ENCODE results near the gene ARHGAP26. TPM values are rescaled to one million over a fixed set of nuclear protein-coding genes. Genes with fewer than 3 reads are reported as not detected.

ARHGAP26 gene
- total RNA-seq, 1 experiment from 2014 or later, result 79.8 TPM

DNA sequence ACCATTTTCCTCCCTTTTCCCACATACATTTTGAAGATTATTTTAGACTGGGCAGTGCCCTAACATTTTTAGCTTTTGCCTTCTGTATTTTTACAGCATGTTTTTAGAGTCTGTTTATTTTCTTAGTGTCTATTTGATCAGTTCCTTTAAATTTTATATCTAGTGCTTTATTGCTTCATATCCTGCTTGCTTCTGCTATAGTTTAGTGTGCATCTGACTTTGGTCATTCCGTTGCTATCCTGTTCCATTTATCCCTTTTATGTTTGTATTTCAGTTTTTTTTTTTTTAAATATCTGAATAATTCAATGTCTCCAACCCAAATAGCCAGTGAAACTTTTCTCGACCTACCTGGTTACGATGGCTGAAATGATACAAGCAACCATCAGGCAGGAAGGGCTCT, 203.8 kb downstream of the ARHGAP26 start:
- no TSS peak for BruUV-seq (replicated peaks)
- Mint-ChIP-seq H3K27ac (ENCODE audit: unreplicated experiment) (no peak overlapping the region), H3K9me3 (ENCODE audit: unreplicated experiment) (no peaks in the 10 kb centered on the region), H3K36me3 (ENCODE audit: insufficient read depth, unreplicated experiment) (peaks cover 21% of the 10 kb centered on the region), H3K4me3 (ENCODE audit: unreplicated experiment) (no peak overlapping the region), H3K27me3 (ENCODE audit: insufficient read depth, unreplicated experiment) (no peaks in the 10 kb centered on the region), H3K4me1 (ENCODE audit: low read depth, unreplicated experiment) (no peaks in the 10 kb centered on the region)
- no peaks in the 10 kb centered on the region for H3K4me1 ChIP-seq
- TF ChIP-seq, protein P1, sequence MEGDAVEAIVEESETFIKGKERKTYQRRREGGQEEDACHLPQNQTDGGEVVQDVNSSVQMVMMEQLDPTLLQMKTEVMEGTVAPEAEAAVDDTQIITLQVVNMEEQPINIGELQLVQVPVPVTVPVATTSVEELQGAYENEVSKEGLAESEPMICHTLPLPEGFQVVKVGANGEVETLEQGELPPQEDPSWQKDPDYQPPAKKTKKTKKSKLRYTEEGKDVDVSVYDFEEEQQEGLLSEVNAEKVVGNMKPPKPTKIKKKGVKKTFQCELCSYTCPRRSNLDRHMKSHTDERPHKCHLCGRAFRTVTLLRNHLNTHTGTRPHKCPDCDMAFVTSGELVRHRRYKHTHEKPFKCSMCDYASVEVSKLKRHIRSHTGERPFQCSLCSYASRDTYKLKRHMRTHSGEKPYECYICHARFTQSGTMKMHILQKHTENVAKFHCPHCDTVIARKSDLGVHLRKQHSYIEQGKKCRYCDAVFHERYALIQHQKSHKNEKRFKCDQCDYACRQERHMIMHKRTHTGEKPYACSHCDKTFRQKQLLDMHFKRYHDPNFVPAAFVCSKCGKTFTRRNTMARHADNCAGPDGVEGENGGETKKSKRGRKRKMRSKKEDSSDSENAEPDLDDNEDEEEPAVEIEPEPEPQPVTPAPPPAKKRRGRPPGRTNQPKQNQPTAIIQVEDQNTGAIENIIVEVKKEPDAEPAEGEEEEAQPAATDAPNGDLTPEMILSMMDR (IDR thresholded peaks at IDR 0.05; ENCODE audit: insufficient read depth in 1 of 2, low read depth in 1 of 2, low read length in 1 of 2, severe bottlenecking in 1 of 2, unreplicated experiment in 1 of 2), result no peak
- H3K36me3 ChIP-seq (ENCODE audit: control insufficient read depth, insufficient read depth, low read length), result 0 out of 2 replicates have a peak, but pooled peaks cover 1% of the 10 kb centered on the region
- no peaks in the 10 kb centered on the region for H3K9me3 ChIP-seq
- no peak overlapping the region for H3K4me3 ChIP-seq (ENCODE audit: low read depth, low read length)
- H3K27me3 ChIP-seq (replicated peaks; ENCODE audit: control insufficient read depth, insufficient read depth, low read length), result no peaks in the 10 kb centered on the region
- ChIA-PET POLR2A (no interaction called here), CTCF (no interaction called here)
- DNase-seq, result no peak
- intact Hi-C loops (cut with micrococcal nuclease; ENCODE audit: unreplicated experiment), result no loop called here

DNA sequence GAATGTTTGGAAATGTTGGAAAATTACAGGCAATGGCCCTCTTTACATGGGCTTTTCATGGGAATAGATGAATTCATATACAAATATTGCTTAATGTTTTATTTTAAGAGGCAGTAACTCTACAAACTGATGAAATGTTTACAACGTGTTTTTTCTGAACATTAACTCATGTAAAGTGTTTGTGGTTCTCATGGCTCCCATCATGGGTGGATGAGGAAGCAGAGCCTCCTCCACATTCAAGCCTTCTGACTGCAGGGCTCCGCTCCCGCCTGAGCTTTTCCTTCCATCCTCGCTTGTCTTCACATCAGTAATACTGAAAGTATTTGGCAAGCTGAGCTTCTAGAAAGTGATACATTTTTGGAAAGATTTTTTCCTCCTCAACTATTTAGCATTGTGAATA, 204.2 kb downstream of the ARHGAP26 start:
- Mint-ChIP-seq H3K9me3 (ENCODE audit: unreplicated experiment) (no peaks in the 10 kb centered on the region), H3K4me3 (ENCODE audit: unreplicated experiment) (no peak overlapping the region), H3K27me3 (ENCODE audit: insufficient read depth, unreplicated experiment) (no peaks in the 10 kb centered on the region), H3K36me3 (ENCODE audit: insufficient read depth, unreplicated experiment) (peaks cover 21% of the 10 kb centered on the region), H3K4me1 (ENCODE audit: low read depth, unreplicated experiment) (no peaks in the 10 kb centered on the region), H3K27ac (ENCODE audit: unreplicated experiment) (peak overlapping the region; percentile 6)
- no TSS peak for BruUV-seq (replicated peaks)
- CTCF ChIA-PET, result no interaction called here
- Histone ChIP-seq H3K27me3 (replicated peaks; ENCODE audit: control insufficient read depth, insufficient read depth, low read length) (no peaks in the 10 kb centered on the region), H3K36me3 (ENCODE audit: control insufficient read depth, insufficient read depth, low read length) (0 out of 2 replicates have a peak, but pooled peaks cover 1% of the 10 kb centered on the region), H3K9me3 (no peaks in the 10 kb centered on the region), H3K4me3 (ENCODE audit: low read depth, low read length) (no peak overlapping the region), H3K4me1 (no peaks in the 10 kb centered on the region)
- intact Hi-C loops (cut with micrococcal nuclease; ENCODE audit: unreplicated experiment), result no loop called here
- DNase-seq, result no peak
- TF ChIP-seq, protein P1 (IDR thresholded peaks at IDR 0.05; ENCODE audit: insufficient read depth in 1 of 2, low read depth in 1 of 2, low read length in 1 of 2, severe bottlenecking in 1 of 2, unreplicated experiment in 1 of 2), result no peak
- POLR2A ChIA-PET, result no interaction called here

DNA sequence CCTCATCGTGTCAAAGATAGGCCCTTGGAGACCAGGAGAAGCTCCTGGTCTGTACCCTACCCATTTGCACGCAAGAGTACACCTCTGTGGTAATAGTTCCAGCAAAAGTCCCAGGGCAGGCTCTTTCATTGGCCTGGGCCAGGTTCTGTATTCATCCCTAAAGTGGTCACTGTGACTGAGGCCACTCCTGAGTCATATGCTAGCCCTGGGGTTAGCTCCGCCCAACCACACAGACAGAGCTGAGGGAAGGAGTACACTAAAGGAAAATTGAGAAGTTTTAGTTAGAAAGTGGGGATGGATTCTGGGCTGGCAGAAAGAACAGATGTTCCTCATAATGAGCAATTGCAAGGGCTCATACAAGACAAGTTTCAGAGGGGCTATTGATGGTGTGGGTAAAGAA, 206.7 kb downstream of the ARHGAP26 start:
- H3K36me3 ChIP-seq (ENCODE audit: control insufficient read depth, insufficient read depth, low read length), result 0 out of 2 replicates have a peak, but pooled peaks cover 1% of the 10 kb centered on the region
- peaks cover 8% of the 10 kb centered on the region for H3K4me1 ChIP-seq
- ChIA-PET CTCF (no interaction called here), POLR2A (no interaction called here)
- TF ChIP-seq, protein P1 (IDR thresholded peaks at IDR 0.05; ENCODE audit: insufficient read depth in 1 of 2, low read depth in 1 of 2, low read length in 1 of 2, severe bottlenecking in 1 of 2, unreplicated experiment in 1 of 2), result no peak
- Mint-ChIP-seq H3K9me3 (ENCODE audit: unreplicated experiment) (no peaks in the 10 kb centered on the region), H3K27me3 (ENCODE audit: insufficient read depth, unreplicated experiment) (no peaks in the 10 kb centered on the region), H3K27ac (ENCODE audit: unreplicated experiment) (no peak overlapping the region), H3K36me3 (ENCODE audit: insufficient read depth, unreplicated experiment) (peaks cover 12% of the 10 kb centered on the region), H3K4me1 (ENCODE audit: low read depth, unreplicated experiment) (peaks cover 6% of the 10 kb centered on the region), H3K4me3 (ENCODE audit: unreplicated experiment) (no peak overlapping the region)
- no peaks in the 10 kb centered on the region for H3K9me3 ChIP-seq
- intact Hi-C loops (cut with micrococcal nuclease; ENCODE audit: unreplicated experiment), result no loop called here
- no peak for DNase-seq
- no TSS peak for BruUV-seq (replicated peaks)
- H3K27me3 ChIP-seq (replicated peaks; ENCODE audit: control insufficient read depth, insufficient read depth, low read length), result no peaks in the 10 kb centered on the region
- no peak overlapping the region for H3K4me3 ChIP-seq (ENCODE audit: low read depth, low read length)
